HG02588 (cell line): ENCODE data around the gene CARM1.
"Not testable (repeated sequence)": the region's sequence is repeated elsewhere in the genome, so short reads cannot be mapped to it uniquely, and the experiment has no call there.

Source experiments
- ATAC-seq: cut with Tn5 transposase; IDR thresholded peaks from one replicate; pipeline ENCODE4 v1.9.1; 2021; ENCODE audit warnings: mild to moderate bottlenecking, moderate library complexity; ENCODE audit not compliant: unreplicated experiment

Gene CARM1

GRCh38 chr19:10870955-10871603 is at the start of gene CARM1:
TSS of gene CARM1 (plus strand) at chr19:10871553. CDS start at chr19:10871703, 150 bp downstream.
- peak; percentile 69 for ATAC-seq

GRCh38 chr19:10823690-10824089 is 47.7 kb upstream of the CARM1 start:
- no peak for ATAC-seq

GRCh38 chr19:10826231-10826630 is 45.1 kb upstream of the CARM1 start:
- no peak for ATAC-seq

- ATAC-seq, result no peak
Observed at GRCh38 chr19:10826846-10827245, 44.5 kb upstream of the CARM1 start.

- no peak for ATAC-seq
Observed at GRCh38 chr19:10828981-10829821, 42.2 kb upstream of the CARM1 start.

- no peak for ATAC-seq
Observed at GRCh38 chr19:10829967-10830366, 41.4 kb upstream of the CARM1 start.

GRCh38 chr19:10830370-10830769 is 41.0 kb upstream of the CARM1 start:
- ATAC-seq, result no peak

- no peak for ATAC-seq
Observed at GRCh38 chr19:10830931-10831779, 40.2 kb upstream of the CARM1 start.

GRCh38 chr19:10831987-10832938 is 39.1 kb upstream of the CARM1 start:
- ATAC-seq, result no peak

GRCh38 chr19:10832939-10833296 is 38.4 kb upstream of the CARM1 start:
- no peak for ATAC-seq

GRCh38 chr19:10835089-10835753 is 36.1 kb upstream of the CARM1 start:
- ATAC-seq, result no peak

- peak; percentile 69 for ATAC-seq
Observed at GRCh38 chr19:10835754-10836478, 35.4 kb upstream of the CARM1 start, which contains the start of gene TMED1. TSS of gene TMED1 (minus strand) at chr19:10836212. CDS start at chr19:10836191, 21 bp downstream.

GRCh38 chr19:10836479-10837330 is 34.6 kb upstream of the CARM1 start:
- ATAC-seq, result peak; percentile 4

GRCh38 chr19:10837649-10838048 is 33.7 kb upstream of the CARM1 start:
- ATAC-seq, result not testable (repeated sequence)

GRCh38 chr19:10838377-10838776 is 33.0 kb upstream of the CARM1 start:
- ATAC-seq, result no peak

- no peak for ATAC-seq
Observed at GRCh38 chr19:10839114-10840050, 32.0 kb upstream of the CARM1 start.

GRCh38 chr19:10842788-10843187 is 28.6 kb upstream of the CARM1 start:
- no peak for ATAC-seq
